Vagina (tissue), 2 donors: Measurements from ENCODE around the gene NARS2.

Source experiments
- POLR2A ChIP-seq, 2 donors: fragments of 450-650 bp; IDR thresholded peaks; one replicate each; pipeline ENCODE4 v1.6.1; 2017; ENCODE audit warnings: antibody characterized with exemption in 2 of 2, mild to moderate bottlenecking in 2 of 2, moderate library complexity in 2 of 2
- POLR2AphosphoS5 ChIP-seq, 2 donors: sonication (generic); formaldehyde crosslinking; IDR thresholded peaks; one replicate each; pipeline ENCODE4 v1.9.0; 2017; ENCODE audit warnings: antibody characterized with exemption in 2 of 2, mild to moderate bottlenecking in 2 of 2, low read depth in 1 of 2; ENCODE audit not compliant: insufficient read depth in 1 of 2

DNA sequence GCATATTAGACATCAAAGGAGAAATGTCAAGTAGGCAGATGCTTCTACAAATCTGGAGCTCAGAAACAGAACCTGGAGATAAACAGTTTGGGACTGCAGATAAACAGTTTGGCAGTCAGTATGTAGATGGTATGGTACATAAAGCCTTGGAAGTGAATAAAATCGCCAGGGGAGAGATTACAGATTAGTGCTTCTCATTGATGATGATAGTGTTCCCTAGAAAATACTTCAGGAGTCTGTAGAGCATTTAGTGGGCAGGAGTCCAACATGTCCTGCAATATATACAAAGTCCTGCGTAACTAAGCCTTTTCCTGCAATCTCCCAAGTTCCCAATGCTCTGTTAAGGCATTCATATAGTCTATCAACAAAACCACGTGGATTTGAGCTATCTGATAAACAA lies 35.2 kb downstream of the NARS2 start:
- TF ChIP-seq POLR2A (IDR thresholded peaks at IDR 0.05) = no peak
- no peak for TF ChIP-seq POLR2AphosphoS5 (IDR thresholded peaks at IDR 0.05; ENCODE audit: insufficient read depth in 1 of 2, low read depth in 1 of 2)
